ENCODE results near the gene CD109.

DNA sequence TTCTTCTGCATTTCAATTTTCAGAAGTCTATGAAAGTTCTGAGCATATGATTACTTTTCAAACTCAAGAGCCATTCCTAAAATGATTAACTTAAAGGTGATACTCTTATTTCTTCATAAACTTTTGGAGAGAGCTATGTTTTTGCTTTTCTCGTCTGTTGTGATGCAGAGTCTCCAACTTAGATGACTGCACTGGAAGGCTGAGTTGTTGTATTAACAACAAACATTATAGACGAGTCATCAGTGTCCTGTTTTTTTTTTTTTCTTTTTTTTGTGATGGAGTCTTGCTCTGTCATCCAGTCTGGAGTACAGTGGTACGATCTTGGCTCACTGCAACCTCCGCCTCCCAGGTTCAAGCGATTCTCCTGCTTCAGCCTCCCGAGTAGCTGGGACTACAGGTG, 101.9 kb downstream of the CD109 start:
- TF ChIP-seq, protein P1, sequence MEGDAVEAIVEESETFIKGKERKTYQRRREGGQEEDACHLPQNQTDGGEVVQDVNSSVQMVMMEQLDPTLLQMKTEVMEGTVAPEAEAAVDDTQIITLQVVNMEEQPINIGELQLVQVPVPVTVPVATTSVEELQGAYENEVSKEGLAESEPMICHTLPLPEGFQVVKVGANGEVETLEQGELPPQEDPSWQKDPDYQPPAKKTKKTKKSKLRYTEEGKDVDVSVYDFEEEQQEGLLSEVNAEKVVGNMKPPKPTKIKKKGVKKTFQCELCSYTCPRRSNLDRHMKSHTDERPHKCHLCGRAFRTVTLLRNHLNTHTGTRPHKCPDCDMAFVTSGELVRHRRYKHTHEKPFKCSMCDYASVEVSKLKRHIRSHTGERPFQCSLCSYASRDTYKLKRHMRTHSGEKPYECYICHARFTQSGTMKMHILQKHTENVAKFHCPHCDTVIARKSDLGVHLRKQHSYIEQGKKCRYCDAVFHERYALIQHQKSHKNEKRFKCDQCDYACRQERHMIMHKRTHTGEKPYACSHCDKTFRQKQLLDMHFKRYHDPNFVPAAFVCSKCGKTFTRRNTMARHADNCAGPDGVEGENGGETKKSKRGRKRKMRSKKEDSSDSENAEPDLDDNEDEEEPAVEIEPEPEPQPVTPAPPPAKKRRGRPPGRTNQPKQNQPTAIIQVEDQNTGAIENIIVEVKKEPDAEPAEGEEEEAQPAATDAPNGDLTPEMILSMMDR (IDR thresholded peaks at IDR 0.05), result no peak
- TF ChIP-seq POLR2A (IDR thresholded peaks at IDR 0.05) (no peak), POLR2AphosphoS5 (IDR thresholded peaks at IDR 0.05) (no peak)
